ENCODE results near the gene TMEM63A. TPM values are rescaled to one million over a fixed set of nuclear protein-coding genes. Genes with fewer than 3 reads are reported as not detected.

TMEM63A gene
- 4.7 to 6.8 TPM (median 5.6 TPM) in 5 replicates for total RNA-seq (2022; extraction: Qiagen RNA extraction; ENCODE audit: low read depth)

DNA sequence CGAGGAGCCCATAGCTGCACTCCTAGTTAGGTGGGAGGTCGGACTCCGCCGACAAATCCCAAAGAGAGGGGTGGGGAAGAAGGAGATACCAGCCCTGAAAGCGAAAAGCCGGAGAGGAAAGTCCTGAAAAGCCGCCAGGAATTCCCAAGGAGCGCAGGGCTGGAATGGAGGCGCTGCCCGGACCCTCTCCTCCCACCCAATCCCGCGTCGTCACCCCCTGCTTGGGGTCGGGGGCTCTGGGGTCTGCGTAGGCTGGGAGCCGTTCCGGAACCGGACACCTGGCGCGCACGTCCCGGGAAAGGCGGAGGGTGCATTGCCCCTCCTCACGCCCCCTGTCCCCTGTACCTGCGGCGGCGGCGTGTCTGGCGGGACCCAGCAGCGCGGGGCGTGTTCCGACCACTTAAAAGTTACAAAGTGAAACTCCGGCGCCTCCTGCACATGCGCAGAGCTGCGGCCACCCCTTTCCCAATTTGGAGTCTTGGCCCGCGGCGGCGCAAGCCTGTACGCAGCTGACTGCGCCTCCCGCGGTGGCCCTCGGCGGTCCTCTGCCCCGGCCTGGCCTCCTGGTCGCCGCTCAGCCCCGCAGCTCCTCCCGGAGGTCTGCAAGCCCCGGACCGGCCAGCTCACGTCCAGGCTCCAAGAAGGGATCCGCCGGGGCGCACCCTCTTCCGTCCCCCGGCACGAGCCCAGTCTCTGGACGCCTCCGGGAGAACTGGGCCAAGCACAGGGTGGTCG lies at the start of gene TMEM63A:
TMEM63A (minus strand) TSS at position 422 of the 735 bp plus-strand sequence. CDS start 4,800 bp downstream, outside the sequence.

DNA sequence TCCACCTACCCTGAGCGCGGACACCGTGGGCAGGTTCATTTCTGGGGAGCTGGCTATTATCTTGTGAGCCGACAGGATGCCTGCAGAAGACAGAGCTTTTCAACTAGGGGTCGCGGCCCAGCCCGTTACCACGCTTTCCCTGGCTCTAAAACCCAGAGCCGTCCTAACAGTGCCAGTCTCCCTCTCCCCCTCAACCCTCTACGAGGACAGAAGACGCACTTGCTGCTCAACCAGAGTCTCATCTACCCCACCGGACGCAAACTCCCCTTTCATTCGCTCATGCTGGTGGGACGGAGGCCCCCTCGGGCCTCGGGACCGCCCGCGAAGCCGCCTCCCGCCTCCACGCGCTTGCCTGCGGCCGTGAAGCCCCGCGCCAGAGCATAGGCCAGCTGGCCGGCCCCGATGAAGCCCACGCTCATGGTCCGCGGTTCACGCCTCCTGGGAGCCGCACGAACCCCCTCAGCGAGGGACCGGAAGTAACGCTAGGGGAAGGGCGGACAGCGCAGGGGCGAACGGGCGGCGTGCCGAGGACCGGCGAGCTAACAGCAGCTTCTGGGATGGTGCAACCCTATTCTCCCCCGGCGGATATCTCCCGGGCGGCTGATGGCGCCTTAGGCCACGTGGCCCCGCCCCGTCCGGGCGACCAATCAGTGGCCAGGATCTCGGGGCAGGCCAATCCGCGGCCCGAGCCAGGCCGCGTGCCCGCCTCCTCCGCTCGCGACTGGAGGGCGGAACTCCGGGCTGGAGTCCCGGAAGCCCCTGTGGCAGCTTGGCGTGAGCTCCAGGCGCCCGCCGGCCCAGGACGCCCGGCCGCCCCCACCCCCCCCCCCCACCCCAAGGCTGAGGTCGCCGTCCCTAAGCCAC lies 41.7 kb upstream of the TMEM63A start, which contains the start of gene PYCR2:
PYCR2 (minus strand) TSS at position 559 of the 864 bp plus-strand sequence; CDS start at position 419, 140 bp downstream.

DNA sequence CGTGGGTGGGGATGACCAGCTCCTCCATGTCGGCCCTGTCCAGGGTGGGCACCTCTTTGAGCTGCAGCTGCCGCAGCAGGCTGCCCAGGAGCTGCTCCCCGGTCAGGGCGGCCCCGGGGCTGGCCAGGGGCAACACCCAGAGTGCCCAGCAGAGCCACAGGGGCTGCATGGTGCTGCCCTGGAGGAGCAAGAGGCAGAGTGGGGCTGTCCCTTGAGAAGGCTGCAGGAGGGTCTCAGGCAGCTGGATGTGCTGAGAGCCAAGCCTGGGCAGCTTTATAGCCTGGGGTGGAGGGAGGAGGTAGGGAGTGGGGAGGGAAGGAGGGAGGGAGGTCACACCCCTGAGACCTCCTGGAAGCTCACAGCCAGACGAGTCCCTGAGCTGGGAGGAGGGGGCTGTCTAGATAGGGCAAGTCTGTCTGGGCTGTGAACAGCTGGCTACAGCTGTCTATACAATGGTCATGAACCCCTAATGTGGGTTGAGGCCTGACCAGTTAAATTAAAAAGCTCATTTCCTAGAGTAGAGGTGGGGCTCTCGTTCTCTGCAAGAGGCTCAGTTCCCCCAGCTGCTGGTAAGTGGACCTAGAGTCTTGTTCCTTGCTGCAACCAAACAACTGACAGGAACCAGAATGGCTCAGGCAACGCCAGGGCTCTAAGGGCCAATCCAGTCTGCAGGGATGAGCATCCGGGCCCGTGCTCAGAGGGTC lies 6.9 kb upstream of the TMEM63A start, which contains the start of gene LEFTY1:
LEFTY1 (minus strand) TSS at position 249 of the 704 bp plus-strand sequence; CDS start at position 169, 80 bp downstream.

DNA sequence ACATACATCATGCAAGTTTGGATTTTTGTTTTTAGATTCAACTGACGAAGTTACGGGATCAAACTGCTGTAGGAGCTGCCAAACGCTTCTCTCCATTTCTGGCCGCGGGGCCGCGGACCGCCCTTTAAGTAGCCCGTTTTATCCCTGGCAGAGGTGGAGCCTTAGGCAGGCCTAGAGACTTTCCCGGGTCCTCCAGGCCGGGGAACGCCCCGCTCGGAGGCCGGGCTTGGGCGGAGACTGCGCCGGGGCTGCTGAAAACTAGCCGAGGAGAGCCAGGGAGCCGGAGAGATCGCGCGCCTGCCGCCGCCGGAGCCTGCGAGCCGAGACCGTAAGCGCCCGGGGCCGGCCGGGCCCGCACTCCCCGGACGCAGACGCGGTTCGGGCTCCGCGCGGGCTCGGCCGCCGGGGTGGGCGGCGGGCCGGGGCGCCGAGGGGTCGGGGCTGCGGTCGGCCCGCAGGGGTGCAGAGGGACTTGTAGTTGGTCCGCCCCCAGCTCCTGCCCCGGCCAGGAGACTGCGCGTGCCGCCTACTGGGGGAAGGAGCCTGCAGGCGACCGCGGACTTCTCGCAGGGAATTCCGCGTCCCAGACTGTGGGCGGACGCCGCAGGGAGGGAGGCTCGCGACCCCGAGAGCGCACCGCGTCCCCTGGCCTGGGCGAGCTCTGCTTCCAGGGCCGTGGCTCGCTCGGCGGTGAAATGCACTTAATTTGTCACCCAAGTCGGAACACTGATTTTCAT lies 72.2 kb downstream of the TMEM63A start, which contains the start of gene EPHX1:
EPHX1 (plus strand) TSS at position 283 of the 737 bp plus-strand sequence. CDS start 18,606 bp downstream, outside the sequence.

Other genes starting within 250 kb of the TMEM63A start
- 58.2 to 95.8 TPM (median 87.6 TPM) in 5 replicates for gene ENAH, start 229.3 kb downstream of the TMEM63A start, total RNA-seq (2022; extraction: Qiagen RNA extraction; ENCODE audit: low read depth)
- 234 to 377 TPM (median 258 TPM) in 5 replicates for gene SRP9, start 104.6 kb downstream of the TMEM63A start, total RNA-seq (2022; extraction: Qiagen RNA extraction; ENCODE audit: low read depth)
- gene EPHX1, start 72.3 kb downstream of the TMEM63A start, total RNA-seq (2022; extraction: Qiagen RNA extraction; ENCODE audit: low read depth): 217 to 267 TPM (median 236 TPM) in 5 replicates
- 0.21 to 0.48 TPM (median 0.37 TPM) in 5 replicates for gene LEFTY1, start 6.8 kb upstream of the TMEM63A start, total RNA-seq (2022; extraction: Qiagen RNA extraction; ENCODE audit: low read depth)
- gene PYCR2, start 41.9 kb upstream of the TMEM63A start, total RNA-seq (2022; extraction: Qiagen RNA extraction; ENCODE audit: low read depth): 44.5 to 62.6 TPM (median 59.4 TPM) in 5 replicates
- not detected in 5 replicates for gene LEFTY2, start 58.8 kb upstream of the TMEM63A start, total RNA-seq (2022; extraction: Qiagen RNA extraction; ENCODE audit: low read depth)
- gene SDE2, start 117.0 kb upstream of the TMEM63A start, total RNA-seq (2022; extraction: Qiagen RNA extraction; ENCODE audit: low read depth): 5.5 to 10.9 TPM (median 7.8 TPM) in 5 replicates
- 388 to 448 TPM (median 426 TPM) in 5 replicates for gene H3-3A, start 180.3 kb upstream of the TMEM63A start, total RNA-seq (2022; extraction: Qiagen RNA extraction; ENCODE audit: low read depth)